Loucy (cell line): ENCODE data around the gene PER2.

Experiments
- H2AFZ ChIP-seq: fragments of 200-600 bp; sonication (generic); 2 replicates; pipeline ENCODE4 v1.6.0; 2016; ENCODE audit warnings: antibody characterized with exemption, mild to moderate bottlenecking, low read length, moderate library complexity
- H3F3A ChIP-seq: fragments of 200-600 bp; 2 replicates; pipeline ENCODE4 v1.6.0; 2016; ENCODE audit warnings: antibody characterized with exemption, low read depth, mild to moderate bottlenecking
- H3K27me3 ChIP-seq: fragments of 200-600 bp; sonication (generic); 2 replicates; pipeline ENCODE4 v1.6.1; 2014; ENCODE audit warnings: low read length, mild to moderate bottlenecking; ENCODE audit not compliant: insufficient read depth, poor library complexity, severe bottlenecking
- H3K36me3 ChIP-seq: fragments of 200-600 bp; sonication (generic); 2 replicates; pipeline ENCODE4 v1.6.1; 2016; ENCODE audit warnings: low read length; ENCODE audit not compliant: insufficient read depth
- H3K4me1 ChIP-seq: fragments of 200-600 bp; sonication (generic); 2 replicates; pipeline ENCODE4 v1.5.1; 2014; ENCODE audit warnings: low read length, mild to moderate bottlenecking; ENCODE audit not compliant: insufficient read depth, poor library complexity, severe bottlenecking
- H3K4me2 ChIP-seq: fragments of 200-600 bp; sonication (generic); 2 replicates; pipeline ENCODE4 v1.6.0; 2014; ENCODE audit warnings: antibody characterized with exemption, low read length, low read depth, mild to moderate bottlenecking; ENCODE audit not compliant: poor library complexity, severe bottlenecking
- H3K4me3 ChIP-seq: fragments of 200-600 bp; sonication (generic); 2 replicates; pipeline ENCODE4 v1.5.1; 2014; ENCODE audit warnings: low read length, mild to moderate bottlenecking, mixed read lengths; ENCODE audit not compliant: poor library complexity, severe bottlenecking
- H3K79me2 ChIP-seq: fragments of 200-600 bp; sonication (generic); 2 replicates; pipeline ENCODE4 v1.6.1; 2014; ENCODE audit warnings: low read length; ENCODE audit not compliant: insufficient read depth
- H3K9ac ChIP-seq: fragments of 200-600 bp; sonication (generic); 2 replicates; pipeline ENCODE4 v1.6.0; 2014; ENCODE audit warnings: mild to moderate bottlenecking, low read depth, low read length, moderate library complexity; ENCODE audit not compliant: poor library complexity, severe bottlenecking
- H3K9me2 ChIP-seq: fragments of 200-600 bp; sonication (generic); replicated peaks from 2 replicates; pipeline ENCODE4 v1.6.1; 2016; ENCODE audit warnings: low read depth, low read length, mixed read lengths
- H3K9me3 ChIP-seq: fragments of 200-600 bp; sonication (generic); 2 replicates; pipeline ENCODE4 v1.6.1; 2014; ENCODE audit warnings: mild to moderate bottlenecking, antibody characterized with exemption, low read length, low read depth; ENCODE audit not compliant: insufficient read depth
- H4K20me1 ChIP-seq: fragments of 200-600 bp; sonication (generic); 2 replicates; pipeline ENCODE4 v1.6.0; 2014; ENCODE audit warnings: antibody characterized with exemption, low read length, mild to moderate bottlenecking; ENCODE audit not compliant: insufficient read depth, poor library complexity, severe bottlenecking
- CTCF ChIP-seq: fragments of 200-600 bp; sonication (generic); conservative IDR thresholded peaks from 2 replicates; pipeline ENCODE4 v1.5.1; 2014; ENCODE audit warnings: mild to moderate bottlenecking, antibody characterized with exemption, low read length
- EZH2phosphoT487 ChIP-seq: fragments of 200-600 bp; IDR thresholded peaks from 2 replicates; pipeline ENCODE4 v1.6.1; 2018; ENCODE audit warnings: antibody characterized with exemption, mild to moderate bottlenecking, moderate library complexity, borderline replicate concordance

PER2 gene

DNA sequence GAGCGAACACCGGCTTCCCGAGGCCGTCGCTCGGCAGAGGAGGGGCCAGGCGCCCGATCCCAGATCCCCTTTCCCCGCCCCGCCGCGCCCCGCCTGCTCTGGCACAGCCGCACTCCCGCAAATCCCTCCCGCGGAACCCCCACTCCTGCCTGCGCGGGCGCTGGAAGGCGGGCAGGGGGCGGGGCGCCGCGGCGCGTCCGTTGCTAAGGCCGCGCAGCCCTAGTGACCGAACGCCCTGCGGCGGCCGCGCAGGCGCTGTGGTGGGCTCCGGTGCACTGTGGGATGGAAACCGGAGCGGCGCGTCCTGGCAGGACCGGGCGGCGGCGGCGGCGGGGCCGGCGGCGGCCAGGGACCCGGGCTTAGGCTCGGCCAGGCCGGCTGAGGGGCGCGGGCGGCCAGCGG, 31.8 kb upstream of the PER2 start, which contains the start of gene TRAF3IP1:
Gene TRAF3IP1, plus strand, starts transcription at position 273 of the 402 bp plus-strand sequence. CDS start 145 bp downstream, outside the sequence.
- Histone ChIP-seq H3K4me3 (peak within 1 kb of the TSS; percentile 84), H4K20me1 (no peaks in the 10 kb centered on the region), H3K4me2 (peak within 1 kb of the TSS; percentile 99), H3K9me3 (no peaks in the 10 kb centered on the region), H3K4me1 (peaks cover 12% of the 10 kb centered on the region), H3F3A (no peaks in the 10 kb centered on the region), H3K27me3 (no peaks in the 10 kb centered on the region), H2AFZ (peak within 1 kb of the TSS; percentile 89), H3K36me3 (no peaks in the 10 kb centered on the region), H3K9me2 (no peaks in the 10 kb centered on the region), H3K9ac (peak within 1 kb of the TSS; percentile 44), H3K79me2 (no peaks in the 10 kb centered on the region)
- TF ChIP-seq CTCF (no peak), EZH2phosphoT487 (no peak)

- no peaks in the 10 kb centered on the region for H3K79me2 ChIP-seq
- no peak for TF ChIP-seq EZH2phosphoT487
- TF ChIP-seq CTCF = no peak
- no peaks in the 10 kb centered on the region for H3K9me2 ChIP-seq
- no peaks in the 10 kb centered on the region for H4K20me1 ChIP-seq
- peaks cover 6% of the 10 kb centered on the region for H3K4me1 ChIP-seq
- H3K4me3 ChIP-seq = no peak overlapping the region
- no peak overlapping the region for H3K9ac ChIP-seq
- no peaks in the 10 kb centered on the region for H3F3A ChIP-seq
- H3K9me3 ChIP-seq = no peaks in the 10 kb centered on the region
- H3K36me3 ChIP-seq = no peaks in the 10 kb centered on the region
- H2AFZ ChIP-seq = no peak overlapping the region
- H3K4me2 ChIP-seq = no peak overlapping the region
- no peaks in the 10 kb centered on the region for H3K27me3 ChIP-seq
Measured at GRCh38 chr2:238315031-238315595, 26.7 kb upstream of the PER2 start.

DNA sequence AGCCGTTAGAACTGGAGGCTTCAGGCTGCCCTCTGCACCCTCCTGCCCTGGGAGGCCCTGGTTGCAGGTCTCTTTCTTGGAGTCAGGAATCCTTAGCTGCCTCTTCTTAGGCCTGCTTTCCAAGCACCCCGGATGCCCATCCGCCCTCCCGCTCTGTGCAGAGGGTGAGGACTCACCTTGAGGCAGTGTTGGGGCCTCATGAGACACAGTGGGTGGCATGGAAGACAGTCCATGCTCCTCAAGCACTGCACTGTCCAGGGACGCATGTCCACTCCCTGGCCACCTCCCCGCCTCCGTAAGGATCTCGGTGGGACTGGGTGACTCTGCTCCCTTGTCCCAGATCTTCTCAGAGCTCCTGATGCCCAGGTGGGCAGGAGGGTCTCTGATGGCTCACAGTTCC, 26.2 kb upstream of the PER2 start:
- Histone ChIP-seq H2AFZ (no peak overlapping the region), H3K4me1 (peaks cover 3% of the 10 kb centered on the region), H3K9me3 (no peaks in the 10 kb centered on the region), H3K27me3 (no peaks in the 10 kb centered on the region), H3K9me2 (no peaks in the 10 kb centered on the region), H3K4me2 (no peak overlapping the region), H3K4me3 (no peak overlapping the region), H4K20me1 (no peaks in the 10 kb centered on the region), H3K9ac (no peak overlapping the region), H3K79me2 (no peaks in the 10 kb centered on the region), H3K36me3 (no peaks in the 10 kb centered on the region), H3F3A (no peaks in the 10 kb centered on the region)
- TF ChIP-seq EZH2phosphoT487 (no peak), CTCF (no peak)
